Left colon (tissue), 2 donors: ENCODE results near the gene ZMIZ1. TPM values are rescaled to one million over a fixed set of nuclear protein-coding genes. Genes with fewer than 3 reads are reported as not detected.

Experiments
- ATAC-seq: fragments of 200-7000 bp; cut with Tn5 transposase; one replicate; pipeline ENCODE4 v1.9.1; 2020; ENCODE audit warnings: mild to moderate bottlenecking, moderate library complexity
- DNase-seq, 2 donors: peaks; one replicate each; pipeline ENCODE4 v3.0.0-alpha.2; 2020
- intact Hi-C, 2 donors: fragments of 100-400 bp; cut with DNase I in 1 of 2; cut with micrococcal nuclease in 1 of 2; formaldehyde crosslinking; loops; one replicate each; pipeline versions ENCODE4 v1.11.2 to v1.14.0; 2022; cut with DNase I, micrococcal nuclease
- total RNA-seq, 2 donors: library from RNA; stranded (reverse); fragmentation: NEBNext Ultra II Directional; extraction: Animal tissue kit (Norgen Biotek cat#: 25700); gene quantifications; one replicate each; pipeline ENCODE4 v1.2.1, GENCODE V29; 2021
- donor health status: DM: no; HTN: no; CAD: no.
- donor health status: DM: yes; HTN: yes; CAD: no.

ZMIZ1 gene
- total RNA-seq, 2 donors from 2014 or later: 50.7 to 63.9 TPM

DNA sequence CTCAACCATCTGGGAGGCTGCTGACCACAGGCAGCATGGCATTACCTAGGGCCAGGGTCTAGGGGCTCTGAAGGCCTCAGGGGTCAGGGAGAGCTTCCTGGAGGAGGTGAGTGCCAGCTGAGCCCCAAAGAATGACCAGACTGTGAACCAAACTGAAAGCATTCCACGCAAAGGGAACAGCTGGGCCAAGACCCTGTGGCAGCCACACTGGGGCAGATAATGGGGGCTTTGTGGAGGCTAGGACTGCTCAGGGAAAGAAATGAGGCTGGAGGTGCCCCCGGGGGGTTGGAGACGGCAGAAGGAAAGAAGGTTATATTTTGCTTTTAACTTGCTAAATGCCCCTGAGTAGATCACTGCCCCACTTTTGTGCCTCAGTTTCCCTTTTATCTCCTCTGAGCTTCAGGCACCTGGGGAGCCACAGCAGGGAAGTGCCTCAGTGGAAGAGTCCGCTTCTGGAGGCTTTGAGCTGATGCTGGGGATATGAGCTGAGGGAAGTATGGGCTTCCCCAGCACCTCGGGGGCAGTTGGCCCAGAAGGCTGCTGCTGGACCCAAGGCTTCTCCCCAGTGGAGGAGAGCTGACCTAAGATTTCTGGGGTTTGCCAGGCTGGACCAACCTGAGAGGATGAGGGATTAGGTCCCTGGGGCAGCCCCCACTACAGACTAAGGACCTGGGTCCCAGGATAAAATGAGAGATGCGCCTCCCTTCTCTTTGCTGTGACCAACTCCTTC lies 57.8 kb downstream of the ZMIZ1 start:
- DNase-seq (no peak), ATAC-seq (no peak)
- intact Hi-C loops: no loop called here

DNA sequence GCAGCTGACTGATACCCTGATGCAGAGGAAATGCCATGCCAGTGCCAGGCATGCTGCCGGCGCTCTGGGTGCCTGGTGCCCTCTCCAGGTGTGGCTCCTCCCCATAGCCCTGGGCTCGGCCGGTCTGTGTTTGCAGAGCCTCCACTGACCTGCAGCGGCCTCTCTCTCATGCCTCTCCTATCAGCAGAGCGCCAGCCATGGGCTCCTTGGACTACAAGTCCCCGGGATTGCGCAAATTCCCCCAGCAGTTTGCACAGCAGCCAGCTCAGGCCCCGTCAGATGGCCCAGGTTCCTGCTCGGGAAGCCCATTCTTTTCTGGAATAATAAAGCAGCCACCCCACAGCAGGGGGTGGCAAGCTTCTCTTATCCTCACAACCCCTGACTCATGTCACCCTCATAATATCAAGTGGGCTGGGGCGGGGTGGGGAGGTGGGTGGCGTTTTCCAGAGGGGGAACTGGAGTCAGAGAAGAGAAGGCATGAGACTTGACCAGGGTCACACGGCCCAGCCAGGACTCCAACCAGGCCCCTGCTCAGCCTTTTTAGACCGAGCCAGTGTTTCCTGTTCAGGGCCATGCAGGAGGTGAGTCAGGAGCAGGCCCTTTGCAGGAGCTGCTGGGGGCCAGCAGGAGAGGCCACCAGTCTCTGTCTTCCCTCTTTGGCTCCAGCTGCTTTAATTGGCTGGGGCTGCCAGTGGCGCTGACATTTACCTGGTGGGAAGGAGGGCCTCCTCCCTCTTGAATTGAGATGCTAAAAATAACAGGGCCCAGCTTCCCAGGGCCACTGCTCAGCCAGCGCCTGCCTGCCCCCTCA lies 58.6 kb downstream of the ZMIZ1 start:
- intact Hi-C loops: no loop called here
- ATAC-seq (peak; percentile 74), DNase-seq (peak; percentile 51 to 75)

DNA sequence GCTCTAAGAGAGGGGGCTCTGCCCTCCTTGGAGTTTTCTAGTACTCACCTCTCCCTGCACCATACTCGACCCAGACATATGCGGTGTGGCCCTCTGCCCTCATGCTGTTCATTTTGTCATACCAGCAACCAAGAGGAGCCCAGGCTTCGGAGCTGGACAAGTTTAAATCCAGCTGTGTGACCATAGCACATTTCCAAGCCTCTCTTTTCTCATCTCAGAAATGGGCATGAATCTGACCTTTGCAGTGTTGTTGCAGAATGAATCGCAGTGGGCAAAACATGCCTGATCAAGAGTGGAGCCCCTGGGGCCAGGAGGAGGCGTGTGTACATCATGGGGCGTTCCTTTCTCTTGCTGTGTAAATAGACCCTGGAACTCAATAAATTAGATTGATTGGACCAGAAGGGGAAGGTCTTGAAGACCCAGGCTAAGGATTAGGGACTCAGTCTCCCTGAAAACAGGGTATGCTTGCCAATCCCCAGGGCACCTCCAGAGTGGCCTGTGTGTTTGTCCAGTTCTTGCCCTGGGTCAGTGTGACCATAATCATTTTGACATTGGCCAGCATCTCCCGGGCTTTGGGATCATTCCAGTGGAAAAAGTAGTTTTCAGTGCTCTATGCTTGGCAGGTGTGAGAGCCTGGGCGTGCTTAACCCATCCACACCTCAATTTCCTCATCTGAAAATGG lies 59.6 kb downstream of the ZMIZ1 start:
- DNase-seq (no peak), ATAC-seq (no peak)
- intact Hi-C loops: no loop called here

DNA sequence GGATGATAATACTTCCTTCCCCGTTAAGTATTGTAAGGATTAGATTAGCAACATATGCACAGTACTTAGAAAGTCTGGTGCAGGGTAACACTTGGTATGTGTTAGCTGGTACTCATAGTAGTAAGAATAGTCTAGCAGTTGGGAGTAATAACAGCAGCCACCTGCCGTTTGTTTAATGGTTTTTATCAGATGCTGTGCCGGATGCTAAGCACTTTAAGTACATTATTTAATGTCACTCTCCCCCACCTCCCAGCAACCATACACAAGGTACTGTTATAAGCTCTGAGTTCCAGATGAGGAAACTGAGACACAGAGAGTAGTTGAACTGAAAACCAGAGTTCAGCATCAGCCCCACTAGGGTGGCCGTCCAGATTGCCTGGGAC lies 60.1 kb downstream of the ZMIZ1 start:
- DNase-seq: no peak
- no peak for ATAC-seq
- intact Hi-C loops: no loop called here

DNA sequence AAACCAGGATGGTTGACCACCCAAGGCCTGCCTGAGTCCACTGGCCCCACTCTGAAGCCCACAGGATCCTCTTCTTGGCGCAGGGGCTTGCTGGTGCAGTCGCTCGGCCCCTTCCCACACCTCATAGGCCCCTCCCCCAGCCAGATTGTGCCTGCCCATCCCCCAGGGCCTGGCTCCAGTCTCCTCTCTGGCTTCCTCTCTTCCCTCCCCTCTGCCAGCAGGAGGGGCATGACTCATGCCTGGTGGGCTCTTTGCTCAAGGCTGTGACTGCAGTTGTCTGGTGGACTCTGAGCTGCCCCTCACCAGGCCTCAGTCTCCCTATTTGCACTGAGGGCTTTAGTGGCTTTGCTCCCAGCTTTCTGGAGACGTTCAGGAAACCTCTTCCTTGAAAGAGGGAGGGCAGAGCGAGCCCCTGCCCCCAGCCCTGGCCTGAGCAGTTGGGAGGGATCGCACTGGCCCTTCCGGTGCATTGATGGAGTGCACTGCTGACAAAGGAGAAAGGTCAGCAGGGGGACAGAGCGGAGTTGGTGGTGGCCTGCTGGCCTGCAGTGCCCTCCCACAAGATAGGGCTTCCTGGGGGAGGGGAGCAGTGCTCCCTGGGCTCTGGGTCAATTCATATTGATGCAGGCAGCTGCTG lies 60.7 kb downstream of the ZMIZ1 start:
- DNase-seq: no peak
- no peak for ATAC-seq

DNA sequence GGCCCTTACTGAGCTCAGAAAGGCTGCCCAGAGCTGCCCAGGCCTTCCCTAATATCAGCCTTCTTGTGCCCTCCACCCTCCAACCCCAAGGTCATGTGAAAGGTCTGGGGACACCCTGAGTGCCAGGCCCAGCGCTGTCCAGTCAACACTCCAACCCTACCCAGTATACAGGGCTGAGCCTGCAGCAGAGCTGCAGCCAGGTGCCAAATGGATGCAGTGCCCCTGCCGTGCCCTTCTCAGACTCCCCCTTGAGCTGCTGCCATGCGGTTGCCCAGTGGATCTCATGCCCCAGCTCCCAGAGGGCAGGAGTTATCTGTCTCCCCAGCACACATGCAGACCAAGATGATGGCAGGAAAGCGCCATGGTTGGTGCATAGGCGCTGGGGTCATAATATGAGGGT lies 61.5 kb downstream of the ZMIZ1 start:
- DNase-seq: no peak
- intact Hi-C loops: no loop called here
- ATAC-seq: no peak

More for the DNA sequence above, 60.7 kb downstream of the ZMIZ1 start:
- intact Hi-C loops: no loop called here

DNA sequence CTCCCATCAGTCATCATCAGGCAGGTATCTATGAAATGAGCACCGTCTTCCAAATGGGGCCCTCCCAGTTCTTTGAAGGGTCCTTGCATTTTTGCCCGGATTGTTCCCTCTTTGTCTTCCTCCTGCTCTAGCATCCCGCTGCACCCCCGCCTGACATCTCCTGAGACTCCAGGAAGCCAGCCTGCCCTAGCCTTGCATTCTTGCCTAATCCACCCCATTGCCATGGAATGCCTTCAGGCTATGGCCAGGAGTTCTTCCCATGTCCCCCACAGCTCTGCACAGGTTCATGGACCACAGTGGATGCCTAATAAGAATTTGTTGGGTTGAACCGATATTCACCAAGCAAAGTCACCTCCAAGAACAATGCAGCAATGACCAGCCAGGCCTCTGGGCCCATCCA lies 62.1 kb downstream of the ZMIZ1 start:
- no peak for DNase-seq

DNA sequence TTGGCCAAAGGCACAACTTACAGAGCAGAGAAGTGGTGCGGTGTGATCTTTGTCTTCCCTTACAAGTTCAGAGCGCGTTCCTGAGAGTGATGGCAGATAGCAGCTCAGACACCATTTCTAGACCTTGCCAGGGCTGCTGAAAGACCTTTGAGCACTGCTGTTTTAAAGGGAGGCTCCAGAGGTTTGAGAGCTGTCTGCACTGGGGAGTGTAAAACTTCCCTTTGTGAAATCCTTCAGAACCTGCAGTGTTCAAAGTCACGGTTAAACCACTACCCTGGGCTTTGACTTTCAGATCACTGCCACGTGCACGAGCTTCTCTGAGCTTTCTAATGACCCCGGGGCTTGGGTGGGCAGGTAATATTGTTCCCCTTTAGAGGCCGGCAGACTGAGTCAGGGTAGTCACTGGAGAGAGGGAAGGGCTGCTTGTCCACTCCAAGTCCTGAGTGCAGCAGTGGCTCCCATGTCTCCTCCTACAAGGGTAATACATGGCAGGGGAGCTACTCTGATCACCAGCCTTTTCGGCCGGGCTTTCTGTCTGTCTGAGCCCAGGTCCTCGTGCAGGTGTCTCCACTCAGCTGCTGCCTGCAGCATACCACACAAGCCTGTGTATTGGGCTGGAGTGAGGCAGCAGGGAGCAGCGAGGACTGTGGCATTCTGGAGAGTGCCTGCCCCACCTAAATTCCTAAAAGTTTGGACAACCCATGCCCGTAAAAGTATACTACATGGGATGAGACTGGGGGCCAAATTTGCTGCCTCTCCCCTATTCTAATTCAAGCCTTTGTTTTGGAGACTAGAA lies 63.3 kb downstream of the ZMIZ1 start:
- DNase-seq: no peak
- ATAC-seq: no peak
- intact Hi-C loops: no loop called here

More for the DNA sequence above, 62.1 kb downstream of the ZMIZ1 start:
- no peak for ATAC-seq
- intact Hi-C loops: no loop called here

DNA sequence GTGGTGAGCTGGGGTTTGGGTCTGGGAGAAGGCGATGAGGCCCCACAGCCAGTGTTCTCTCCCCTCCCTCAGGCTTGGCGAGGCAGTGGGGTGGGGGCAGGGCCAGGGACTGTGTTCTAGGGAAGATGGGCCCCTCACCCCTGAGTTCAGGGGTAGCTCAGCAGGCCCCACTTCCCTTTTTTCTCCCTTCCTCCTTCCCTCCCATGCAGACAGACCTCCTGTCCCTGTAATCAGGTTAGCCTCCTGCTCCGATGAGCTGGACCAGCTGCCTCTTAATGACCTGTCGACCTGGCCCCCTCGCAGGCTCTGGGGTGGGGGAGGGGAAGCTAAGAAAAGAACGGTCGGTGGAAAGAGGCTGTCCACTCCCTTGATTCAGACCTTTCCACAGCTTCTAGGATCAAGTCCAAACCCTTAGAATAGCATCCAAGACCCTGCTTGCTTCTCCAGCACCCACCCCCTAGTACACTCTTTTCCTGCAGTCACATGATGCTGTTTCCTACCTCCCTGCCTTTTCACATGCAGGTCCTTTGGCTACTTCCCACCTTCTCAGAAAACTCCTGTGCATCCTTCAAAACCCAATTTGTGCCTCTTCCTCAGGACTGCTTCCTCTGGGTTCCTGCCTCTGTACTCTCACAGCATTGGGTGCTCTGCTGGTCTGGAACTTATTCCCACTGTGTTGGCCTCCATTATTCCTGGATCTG lies 64.1 kb downstream of the ZMIZ1 start:
- DNase-seq (no peak), ATAC-seq (no peak)
- intact Hi-C loops: no loop called here

DNA sequence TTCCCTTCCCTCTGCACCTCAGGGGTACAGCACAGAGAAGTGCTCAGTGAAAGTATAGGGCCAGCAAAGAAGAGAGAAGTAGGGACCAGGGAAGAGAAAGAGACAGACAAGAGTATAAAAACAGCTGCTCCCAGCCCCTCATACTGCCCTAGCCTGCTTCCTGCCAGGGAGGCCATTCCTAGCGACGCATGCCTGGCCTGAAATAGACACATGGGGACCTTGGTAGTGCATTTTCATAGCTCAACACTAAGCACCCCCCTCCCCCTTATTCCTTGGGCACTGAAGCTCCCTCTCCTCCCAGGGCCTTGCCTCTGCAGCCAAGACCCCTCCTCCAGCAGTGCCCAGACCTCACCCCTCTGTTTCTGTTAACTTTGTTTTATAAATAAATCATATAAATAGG lies 64.7 kb downstream of the ZMIZ1 start:
- intact Hi-C loops: no loop called here
- ATAC-seq (no peak), DNase-seq (no peak)

DNA sequence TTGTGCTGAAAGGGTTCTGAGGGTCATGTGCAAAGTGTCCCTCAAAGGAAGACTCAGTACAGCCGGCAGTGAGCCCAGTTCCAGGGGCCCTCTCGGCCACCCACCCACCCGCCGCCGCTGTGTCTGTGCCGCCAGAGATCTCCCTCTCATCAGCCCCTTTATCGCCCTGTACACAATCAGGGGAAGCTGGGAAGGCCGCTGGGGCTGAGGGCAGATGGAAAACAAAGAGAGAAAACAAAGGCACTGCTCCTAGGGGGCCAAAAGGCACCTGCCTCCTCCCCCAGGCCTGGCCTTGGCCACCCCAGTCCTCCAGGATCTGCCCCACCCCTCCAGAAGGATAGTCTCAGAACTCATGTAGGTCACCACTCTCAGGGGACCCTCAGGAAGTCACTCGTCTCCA lies 67.0 kb downstream of the ZMIZ1 start:
- ATAC-seq (no peak), DNase-seq (no peak)
- intact Hi-C loops: no loop called here

DNA sequence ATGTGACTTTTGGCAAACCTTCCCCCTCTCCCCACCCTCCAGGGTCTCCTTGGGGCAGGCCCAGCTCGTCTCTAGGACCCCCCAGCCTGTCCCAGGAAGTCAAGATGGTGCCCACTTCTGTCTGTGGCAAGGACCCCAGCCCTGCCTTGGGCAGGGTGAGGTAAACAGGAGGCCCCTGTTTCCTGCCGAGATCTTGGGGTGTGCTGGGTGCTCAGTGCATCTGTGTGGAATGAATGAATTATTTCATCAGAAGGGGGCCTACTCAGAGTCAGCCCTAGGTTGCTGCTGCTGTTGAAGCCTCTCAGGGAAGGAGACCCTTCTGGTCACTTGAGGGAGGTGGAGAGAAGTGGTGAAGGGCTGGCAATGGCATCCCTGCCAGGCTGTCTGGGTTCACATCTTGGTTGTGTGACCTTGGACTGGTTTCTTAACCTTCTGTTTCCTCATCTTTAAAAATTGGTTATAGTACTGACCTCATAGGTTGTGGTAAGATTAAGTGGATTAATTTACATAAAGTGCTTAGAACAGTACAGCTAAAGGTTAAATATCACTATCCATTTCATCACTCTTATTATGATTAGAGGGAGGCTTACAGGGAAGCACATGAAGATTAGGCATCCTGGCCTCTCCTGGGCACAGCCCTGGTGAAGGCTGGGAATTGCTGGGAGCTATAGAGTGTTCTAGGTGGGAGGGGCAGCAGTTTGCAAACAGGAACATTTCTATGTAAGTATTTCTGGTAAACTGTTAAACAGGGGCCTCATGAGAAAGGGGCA lies 67.7 kb downstream of the ZMIZ1 start:
- intact Hi-C loops: no loop called here
- DNase-seq (no peak), ATAC-seq (peak; percentile 29)

DNA sequence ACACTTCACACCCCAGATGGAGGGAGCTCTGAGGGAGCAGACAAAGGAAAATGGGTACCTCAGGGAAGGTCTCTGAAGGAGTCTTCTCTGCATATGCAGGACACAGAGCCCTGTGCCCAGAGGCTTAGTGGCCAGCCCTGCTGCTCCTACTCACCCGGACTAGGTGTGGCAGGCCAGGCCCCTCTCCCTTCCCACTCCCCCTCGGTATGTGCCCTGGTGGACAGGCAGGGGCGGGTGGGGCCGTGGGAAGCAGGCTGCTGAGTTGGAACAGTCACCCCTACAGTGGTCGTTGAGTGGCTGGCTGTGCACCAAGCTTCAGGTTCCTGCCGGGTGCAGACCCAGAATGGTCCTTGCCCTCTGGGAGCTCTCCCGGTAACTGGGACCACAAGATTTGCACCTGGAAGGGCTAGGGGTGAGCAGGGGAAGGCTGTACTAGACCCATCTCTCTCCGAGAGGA lies 68.6 kb downstream of the ZMIZ1 start:
- no peak for DNase-seq

DNA sequence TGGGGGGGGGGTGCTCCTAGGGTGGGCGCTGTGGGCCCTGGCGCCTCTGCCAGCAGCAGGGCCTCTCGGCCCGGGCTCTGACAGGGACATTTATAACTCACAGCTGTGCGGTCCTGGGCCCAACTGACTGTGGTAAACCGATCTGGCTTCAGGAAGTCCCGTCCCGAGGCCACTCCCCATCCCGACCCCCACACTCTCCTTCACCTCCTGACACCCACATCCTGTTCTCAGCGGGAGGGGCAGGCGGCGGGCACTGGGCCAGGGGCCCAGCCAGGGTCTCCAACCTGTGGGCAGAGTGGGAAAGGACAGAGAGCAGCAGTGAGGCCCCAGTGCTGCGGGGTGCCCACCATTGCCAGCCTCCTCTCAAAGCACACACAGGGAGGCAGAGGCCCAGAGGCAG lies 69.1 kb downstream of the ZMIZ1 start:
- ATAC-seq (peak; percentile 23), DNase-seq (peak in 1 of 2 donors; percentile 52)
- intact Hi-C loops: no loop called here

More for the DNA sequence above, 68.6 kb downstream of the ZMIZ1 start:
- ATAC-seq: peak; percentile 5
- intact Hi-C loops: no loop called here

DNA sequence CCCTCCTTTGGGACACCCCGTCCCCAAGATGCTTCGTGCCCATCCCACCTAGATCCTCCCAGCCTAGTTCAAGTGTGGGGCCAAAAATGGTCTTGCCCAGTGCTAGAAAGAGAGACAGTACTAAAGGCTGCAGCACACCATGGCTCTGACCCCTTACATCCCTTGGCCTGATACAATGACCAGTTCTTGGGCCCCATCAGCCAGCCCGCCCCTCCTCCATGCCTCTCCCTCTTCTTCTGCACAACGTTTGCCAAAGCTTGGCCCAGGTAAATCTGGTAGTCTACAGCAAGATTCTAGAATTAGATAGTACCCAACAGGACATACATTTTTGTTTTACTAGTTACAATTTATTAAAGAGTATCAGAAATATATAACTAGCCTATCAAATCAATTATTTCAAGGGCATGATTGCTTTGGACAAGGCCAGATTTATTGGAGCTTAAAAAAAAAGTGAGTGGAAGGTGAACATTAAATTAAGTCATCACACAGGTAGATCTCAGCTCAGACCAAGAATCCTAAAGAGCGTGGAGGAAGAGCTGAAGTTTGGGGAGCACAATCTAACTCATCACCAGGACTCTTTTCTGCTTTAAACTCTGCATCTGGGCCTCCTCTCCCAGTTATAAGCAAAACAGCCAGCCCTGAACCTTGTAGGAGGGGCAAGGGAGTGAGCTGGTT lies 69.8 kb downstream of the ZMIZ1 start:
- intact Hi-C loops: no loop called here
- ATAC-seq: no peak

DNA sequence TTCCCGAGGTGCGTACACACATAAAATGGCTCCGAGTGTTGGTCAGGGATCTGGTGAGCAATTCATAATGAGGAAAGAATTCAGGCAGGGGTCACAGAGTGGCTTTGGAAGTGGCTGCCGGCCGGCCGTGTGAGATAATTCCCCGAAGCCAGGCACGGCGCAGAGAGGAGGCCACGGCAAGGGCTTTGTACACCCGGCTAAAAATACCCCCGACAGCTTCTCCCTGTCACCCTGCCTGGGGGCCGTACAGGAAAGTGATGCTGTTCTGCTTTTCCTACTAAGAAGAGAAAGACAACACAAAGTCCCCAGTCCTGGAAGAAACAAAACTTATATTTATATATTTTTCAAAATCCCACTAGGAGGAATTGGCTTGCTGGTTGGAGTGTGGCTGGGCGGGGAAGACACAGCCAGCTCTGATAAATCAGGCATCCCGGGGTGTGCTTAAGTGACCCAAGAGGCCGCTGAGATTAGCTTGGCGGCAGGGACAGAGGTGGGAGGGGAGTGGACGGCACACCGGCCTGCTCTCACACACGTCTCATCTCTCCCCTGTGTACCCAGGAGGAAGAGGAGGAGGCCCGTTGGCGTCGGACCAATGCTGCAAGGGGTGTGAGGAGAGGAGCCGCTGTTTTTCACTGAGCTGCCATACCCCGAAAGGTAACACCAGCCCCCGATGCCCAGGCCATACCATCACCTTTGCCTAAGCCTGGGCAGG lies 70.5 kb downstream of the ZMIZ1 start:
- peak in 1 of 2 donors; percentile 34 for DNase-seq
- no peak for ATAC-seq
- intact Hi-C loops: no loop called here

More for the DNA sequence above, 69.8 kb downstream of the ZMIZ1 start:
- no peak for DNase-seq
